GM12873 (cell line): ENCODE data around the gene GALM.

Source experiments
- TF ChIP-seq, protein P1 (sequence below): IDR thresholded peaks from 2 replicates; pipeline ENCODE4 v1.5.1; 2012; ENCODE audit warnings: low read depth, mild to moderate bottlenecking, moderate library complexity, low read length, control low read depth; ENCODE audit not compliant: insufficient read depth; ENCODE audit errors: missing control alignments

GALM gene

GRCh38 chr2:38635139-38635538 lies 30.8 kb upstream of the GALM start:
- TF ChIP-seq, protein P1, sequence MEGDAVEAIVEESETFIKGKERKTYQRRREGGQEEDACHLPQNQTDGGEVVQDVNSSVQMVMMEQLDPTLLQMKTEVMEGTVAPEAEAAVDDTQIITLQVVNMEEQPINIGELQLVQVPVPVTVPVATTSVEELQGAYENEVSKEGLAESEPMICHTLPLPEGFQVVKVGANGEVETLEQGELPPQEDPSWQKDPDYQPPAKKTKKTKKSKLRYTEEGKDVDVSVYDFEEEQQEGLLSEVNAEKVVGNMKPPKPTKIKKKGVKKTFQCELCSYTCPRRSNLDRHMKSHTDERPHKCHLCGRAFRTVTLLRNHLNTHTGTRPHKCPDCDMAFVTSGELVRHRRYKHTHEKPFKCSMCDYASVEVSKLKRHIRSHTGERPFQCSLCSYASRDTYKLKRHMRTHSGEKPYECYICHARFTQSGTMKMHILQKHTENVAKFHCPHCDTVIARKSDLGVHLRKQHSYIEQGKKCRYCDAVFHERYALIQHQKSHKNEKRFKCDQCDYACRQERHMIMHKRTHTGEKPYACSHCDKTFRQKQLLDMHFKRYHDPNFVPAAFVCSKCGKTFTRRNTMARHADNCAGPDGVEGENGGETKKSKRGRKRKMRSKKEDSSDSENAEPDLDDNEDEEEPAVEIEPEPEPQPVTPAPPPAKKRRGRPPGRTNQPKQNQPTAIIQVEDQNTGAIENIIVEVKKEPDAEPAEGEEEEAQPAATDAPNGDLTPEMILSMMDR, result no peak

GRCh38 chr2:38636069-38636468 lies 29.8 kb upstream of the GALM start:
- TF ChIP-seq, protein P1, result no peak

GRCh38 chr2:38643021-38643671 lies 22.8 kb upstream of the GALM start:
- TF ChIP-seq, protein P1, result no peak

DNA sequence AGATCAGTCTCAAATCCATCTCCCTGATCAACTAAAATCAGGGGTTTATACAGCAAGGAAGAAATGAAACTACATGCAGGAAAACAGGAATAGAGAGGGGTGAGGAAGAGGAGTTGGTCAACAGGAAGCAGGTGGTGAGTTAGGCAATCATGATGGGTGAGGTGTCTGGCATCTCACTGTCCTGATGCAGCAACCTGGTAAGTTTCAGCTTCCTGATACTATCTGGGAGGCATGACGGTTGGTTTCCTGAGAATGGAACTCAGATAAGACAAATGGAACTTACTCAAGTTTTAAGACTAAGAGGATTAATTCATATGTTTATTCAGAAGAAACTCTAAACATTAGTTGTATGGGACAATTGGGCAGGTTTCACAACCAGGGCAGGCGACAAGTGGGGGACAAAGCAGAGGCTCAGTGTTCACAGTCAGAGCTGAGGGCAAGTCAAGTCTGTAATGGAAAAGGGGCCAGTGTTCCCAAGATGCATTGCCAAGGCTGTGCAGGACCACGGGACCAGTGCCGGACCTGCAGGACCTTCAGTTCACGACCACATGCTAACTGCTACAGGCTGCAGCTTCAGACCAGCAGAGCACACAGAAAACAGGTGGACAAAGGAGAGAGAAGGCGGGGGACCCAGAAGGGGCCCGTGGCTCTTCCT lies 17.7 kb upstream of the GALM start:
- TF ChIP-seq, protein P1, result no peak

GRCh38 chr2:38649176-38649728 lies 16.7 kb upstream of the GALM start:
- TF ChIP-seq, protein P1, result no peak

- TF ChIP-seq, protein P1, result no peak
These were observed 15.9 kb upstream of the GALM start for GRCh38 chr2:38650012-38650411.

- TF ChIP-seq, protein P1, result no peak
These were observed 15.2 kb upstream of the GALM start for GRCh38 chr2:38650717-38651116.
